Mucosa of gallbladder (tissue), 1 donor: ENCODE results near the gene DDX20. TPM values are rescaled to one million over a fixed set of nuclear protein-coding genes. Genes with fewer than 3 reads are reported as not detected.
A peak's percentile ranks its signal among the peaks of the same experiment; 100 is the strongest.
"Not testable (repeated sequence)": the region's sequence is repeated elsewhere in the genome, so short reads cannot be mapped to it uniquely, and the experiment has no call there.

Experiments used
- DNase-seq: peaks from one replicate; pipeline ENCODE4 v3.0.0-alpha.2; 2020; ENCODE audit warnings: low spot score
- total RNA-seq: library from RNA; stranded (reverse); gene quantifications from one replicate; pipeline ENCODE4 v1.2.1, GENCODE V29; 2021
- donor health status: DM: no; HTN: no; CAD: no.

DDX20 gene
- total RNA-seq, 1 donor from 2014 or later = 8.4 TPM

DNA sequence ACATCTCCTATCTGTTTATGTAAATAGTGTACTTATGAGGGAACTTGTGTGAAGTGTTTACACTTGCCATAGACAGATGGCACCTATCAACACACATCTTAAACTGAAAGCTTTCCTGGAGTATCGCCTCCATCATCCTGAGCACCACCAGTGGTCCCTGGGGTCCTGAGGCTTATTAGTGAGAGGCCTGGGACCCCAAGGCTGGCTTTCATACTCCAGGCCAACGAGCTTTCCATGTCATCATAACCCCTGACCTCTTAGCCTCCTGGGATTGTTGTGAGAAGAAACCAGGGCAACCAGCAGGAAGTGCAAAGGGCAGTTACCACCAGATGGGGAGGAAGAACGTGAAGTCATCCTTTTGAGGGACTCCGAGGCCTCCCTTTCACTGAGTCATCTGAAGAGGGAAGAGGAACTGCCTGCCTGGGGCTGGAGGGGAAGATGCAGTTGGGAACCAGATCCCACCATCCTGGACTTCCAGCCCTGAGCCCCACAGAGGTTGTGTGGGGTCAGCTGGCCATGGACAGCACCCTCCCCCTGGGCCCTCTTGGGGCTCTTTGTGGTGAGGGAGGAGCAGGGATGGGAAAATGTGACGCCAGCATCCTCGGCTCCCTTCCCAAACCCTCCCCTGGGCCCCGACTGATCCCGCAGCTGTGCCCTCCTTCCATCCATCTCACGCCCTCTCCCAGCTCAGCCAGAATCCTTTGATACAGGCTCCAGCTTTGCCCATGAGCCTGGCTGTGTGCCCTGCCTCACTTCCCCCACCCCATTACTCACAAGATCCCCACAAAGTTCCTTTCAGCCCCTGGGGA lies 22.3 kb upstream of the DDX20 start:
- peak; percentile 28 for DNase-seq

DNA sequence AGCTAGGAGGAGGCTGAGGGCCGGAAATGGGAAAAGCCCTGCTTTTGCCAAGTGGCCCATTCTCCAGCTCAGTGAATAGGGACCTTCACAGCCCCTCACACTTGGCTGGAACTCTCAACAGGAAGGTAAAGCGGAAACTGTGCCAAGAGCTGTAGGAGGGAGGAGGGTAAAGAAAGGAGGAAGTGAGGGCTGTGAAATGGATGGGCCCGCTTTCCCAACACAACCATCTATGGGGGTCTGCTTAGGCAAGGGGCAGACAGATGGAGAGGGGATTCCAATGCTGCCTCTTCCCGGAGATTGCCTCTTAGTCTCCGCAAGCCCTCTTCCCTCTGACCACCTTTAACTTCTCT lies 21.7 kb upstream of the DDX20 start:
- no peak for DNase-seq

DNA sequence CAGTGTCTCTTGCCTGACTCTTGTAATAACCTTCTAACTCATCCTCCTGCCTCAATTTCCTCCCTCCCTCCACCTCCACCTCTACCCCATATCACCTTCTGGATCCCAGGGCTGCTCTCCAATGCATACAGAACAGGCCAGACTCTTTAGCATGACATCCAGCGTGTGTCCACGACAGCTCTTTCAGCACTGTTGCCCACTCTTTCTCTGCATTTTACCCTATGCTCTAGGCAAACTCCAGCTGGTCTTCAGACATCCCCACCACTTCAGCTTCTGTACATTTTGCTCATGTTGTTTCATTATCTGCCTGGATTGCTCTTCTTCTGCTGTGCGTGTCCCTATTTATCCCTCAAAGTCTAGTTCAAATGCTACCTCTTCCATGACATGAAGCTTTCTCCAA lies 21.3 kb upstream of the DDX20 start:
- DNase-seq = no peak

DNA sequence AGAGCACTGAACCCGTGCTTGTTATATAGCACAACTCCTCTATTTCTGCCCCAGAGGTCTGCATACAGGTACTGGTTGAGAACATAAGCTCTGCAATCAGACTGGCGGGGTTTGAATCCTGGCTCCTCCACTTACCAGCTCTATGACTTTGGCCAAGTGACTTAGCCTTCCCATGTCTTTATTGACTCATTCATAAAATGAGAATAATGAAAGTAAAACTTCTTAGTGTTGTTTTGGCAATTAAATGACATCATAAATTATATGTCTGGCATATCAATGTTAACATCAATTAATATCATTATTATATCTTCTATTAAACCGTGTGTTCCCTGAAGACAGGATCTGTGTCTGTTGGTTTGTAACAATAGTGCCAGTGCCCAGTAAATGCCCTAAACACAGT lies 20.8 kb upstream of the DDX20 start:
- DNase-seq = no peak

DNA sequence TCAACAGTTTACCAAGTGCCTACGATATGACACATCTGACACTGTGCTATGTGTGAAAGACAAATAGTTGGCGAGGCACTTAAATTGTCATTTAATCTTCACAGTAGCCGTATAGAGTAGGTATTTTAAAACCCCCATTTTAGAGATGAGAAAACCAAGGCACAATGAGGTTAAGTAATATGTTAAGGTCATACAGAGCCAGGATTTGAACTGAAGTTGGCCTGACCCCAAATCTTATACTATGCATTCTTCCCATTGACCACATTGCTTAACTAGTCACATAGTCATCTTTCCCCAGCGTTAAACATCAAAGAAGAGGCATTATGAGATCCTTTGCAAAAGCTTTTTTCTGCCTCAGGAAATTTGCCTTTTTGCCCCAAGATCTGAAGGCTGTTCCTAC lies 20.4 kb upstream of the DDX20 start:
- DNase-seq = no peak

DNA sequence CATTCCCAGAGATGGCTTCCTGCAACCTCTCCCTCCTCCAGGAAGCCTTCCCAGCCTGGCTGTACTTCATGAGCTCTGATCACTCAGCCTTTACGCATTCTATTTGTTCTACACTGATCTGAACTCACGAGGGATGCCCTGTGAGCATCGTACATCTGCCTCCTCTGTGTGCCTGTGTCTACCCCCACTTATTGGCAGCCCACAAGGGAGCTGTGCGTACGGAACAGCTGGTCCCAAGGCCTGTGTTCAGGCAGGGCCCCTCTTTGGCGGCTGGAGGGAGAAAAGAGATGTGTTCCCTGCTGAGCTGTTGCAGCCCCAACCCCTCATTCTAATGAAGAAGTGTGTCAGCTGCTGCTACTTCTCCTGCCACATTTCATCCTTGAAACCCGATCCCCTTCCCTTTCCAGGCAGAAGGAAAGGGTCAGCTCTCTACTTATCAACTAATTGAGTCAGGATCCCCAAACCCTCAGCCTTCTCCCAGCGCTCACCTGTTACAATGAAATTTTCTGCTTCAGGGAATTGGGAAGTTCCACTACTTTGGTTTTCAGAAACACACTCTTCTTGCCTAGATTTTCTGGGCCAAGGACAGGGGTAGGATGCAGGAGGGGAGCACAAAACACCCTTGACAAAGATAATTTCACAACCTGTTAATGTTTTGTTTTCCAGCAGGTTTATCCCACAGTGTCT lies 19.7 kb upstream of the DDX20 start:
- DNase-seq = no peak

DNA sequence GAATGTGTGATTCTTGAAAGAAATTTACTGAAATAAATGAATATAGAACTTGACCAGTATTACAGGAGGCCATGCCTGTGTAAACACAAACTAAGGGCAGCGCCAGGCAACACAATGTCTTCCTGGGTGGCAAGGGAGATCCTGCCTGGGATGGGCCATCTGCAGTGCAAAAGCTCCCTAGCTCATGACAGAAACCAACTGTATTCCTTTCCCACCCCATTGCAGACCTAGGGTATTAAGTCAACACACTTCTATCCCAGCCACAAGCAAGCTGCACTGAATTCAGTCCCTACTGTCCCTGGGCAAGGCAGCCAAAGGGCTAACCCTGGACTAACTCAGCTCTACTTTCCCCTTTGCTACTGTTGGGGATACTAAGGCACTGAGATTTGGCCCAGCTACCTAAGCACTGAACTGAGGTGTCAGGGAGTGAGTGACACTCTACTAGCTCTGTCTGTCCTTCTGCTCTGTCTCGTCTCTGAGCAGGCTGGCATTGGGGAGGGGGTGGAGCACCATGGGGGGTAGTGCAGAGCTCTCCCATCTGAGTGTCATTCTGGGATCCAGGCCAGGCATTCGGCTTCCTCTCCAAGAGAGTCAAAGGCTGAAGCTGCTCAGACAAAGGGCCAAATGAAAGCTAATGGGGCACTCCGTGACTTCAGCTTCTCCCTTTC lies 19.0 kb upstream of the DDX20 start:
- DNase-seq = no peak

DNA sequence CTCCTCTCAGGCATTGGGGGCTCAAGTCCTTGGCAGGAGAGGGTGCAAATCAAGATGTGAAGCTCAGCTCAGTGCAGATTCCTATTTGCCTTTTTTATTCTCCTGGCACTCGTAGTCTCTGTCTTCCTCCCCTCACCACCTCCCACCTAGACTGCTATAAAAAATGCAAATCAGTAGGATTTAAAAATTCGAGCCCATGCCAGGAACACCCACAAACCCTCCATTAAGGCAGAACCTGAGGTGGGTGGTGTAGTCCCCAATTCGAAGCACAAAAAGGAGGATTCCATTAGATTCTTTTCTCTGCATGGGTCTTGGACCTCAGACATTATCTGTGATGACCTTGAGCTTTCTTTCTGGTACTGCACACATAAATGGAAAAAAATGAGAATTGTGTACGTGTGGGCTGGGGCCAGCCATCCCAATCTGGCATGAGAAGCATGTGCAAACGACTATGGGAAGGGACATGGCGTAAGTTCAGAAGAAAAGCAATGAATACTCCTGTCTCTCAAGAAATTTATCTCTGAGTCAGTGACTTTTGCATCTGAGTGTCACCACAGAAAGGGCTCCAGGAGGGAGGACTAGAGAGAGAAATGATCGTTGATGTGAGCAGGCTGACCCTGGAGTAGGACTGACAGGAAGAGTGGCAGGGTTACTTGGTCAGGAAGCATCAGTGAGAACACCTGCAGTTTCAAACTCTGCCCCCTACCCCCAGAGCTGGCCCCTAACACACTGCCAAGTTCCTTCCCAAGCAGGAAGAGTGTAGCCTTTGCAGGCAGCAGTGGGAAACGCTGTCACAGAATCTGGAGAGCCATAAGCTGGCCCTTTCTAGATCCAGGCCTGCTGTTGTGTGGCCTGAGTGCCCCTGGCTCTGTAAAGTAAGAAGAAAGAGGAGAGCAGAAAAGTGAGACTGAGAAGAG lies 18.2 kb upstream of the DDX20 start:
- DNase-seq = no peak

DNA sequence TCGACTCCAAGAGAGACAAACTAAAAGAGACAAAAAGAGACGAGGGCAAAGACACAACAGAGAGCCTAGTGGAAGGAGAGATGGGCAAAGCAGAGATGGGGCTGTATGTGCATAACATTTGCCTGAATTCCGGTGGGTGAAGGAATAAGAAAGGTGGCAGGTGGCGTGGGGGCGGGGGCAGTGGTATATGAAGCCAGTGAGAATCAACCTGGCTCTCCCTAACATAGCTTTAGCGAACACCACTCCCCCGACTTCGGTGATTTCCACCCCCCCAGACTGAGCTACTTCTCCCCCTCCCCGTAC lies 17.6 kb upstream of the DDX20 start:
- no peak for DNase-seq

DNA sequence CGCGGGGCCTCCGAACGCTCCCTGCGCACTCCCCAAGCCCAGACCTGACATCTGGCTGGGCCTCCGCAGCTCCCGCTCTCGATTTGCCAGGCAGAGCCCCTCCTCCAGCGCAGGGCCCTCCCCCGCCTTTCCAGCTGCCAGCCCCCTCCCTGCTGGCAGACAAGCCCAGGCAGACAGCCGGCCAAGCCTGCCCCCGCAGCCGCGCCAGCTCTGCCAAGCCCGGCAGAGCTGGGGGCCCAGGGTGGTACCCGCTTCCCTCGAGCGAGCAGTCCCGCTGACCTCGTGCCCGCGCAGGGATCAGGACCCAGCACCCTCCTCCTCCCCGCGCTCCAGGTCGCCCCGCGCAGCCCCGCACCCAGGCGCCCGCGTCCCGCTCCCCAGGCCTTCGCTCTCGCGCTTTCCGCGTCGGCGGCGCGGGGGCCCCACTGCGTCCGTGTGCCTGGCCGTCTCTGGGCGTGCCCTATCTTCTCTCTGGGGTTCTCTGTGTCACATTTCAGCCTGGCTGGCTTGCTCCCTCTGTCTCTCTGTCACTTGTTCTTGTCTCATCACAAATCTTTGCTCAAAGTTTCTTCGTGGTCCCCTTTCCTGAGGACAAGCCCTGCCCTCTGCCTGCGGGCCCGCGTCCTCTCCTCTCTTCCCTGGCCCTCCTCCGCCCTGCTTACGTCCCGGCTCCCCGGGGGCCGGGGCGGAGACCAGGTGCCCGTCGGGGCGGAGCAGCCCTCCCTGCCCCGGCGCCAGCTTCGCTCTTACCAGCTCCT lies 17.1 kb upstream of the DDX20 start:
- peak; percentile 35 for DNase-seq

DNA sequence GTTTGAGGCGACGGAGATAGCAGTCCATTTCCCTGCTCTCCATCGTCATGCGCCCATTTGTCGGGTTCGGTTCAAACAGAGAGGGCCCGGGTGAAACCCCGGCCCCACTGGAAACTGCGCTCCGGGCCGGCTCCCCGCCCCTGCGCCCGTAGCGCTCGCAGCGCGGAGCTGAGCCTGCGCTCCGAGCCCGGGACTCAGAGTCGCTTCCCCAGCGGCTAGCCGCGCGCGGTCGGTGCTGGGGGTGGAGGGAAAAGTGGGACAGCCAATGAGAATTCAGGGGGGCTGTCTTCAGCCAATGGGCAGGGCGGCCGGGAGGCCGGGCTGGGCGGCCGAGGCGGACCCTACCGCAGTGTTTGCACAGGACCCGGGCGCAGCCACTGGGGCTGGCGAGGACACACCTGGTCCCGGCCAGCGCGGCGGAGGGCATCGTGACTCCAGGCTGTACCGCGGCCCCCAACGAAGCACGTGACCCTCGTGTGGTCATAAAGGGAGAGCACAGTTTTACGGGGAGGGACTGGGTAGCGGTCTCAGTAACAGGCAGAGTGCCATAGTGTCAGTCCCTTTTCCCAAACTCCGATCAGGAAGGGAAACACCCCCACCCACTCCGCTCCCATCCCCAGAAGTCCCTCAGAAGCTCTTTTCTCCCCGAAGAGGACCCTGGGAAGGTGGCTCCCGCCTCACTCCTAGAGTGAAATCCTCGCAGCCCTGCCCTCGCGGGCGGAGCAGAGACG lies 16.3 kb upstream of the DDX20 start, which contains the start of gene INKA2:
Gene INKA2, minus strand, starts transcription at position 202 of the 731 bp plus-strand sequence. Its CDS starts 153 bp downstream, at position 49.
- DNase-seq = peak; percentile 87

DNA sequence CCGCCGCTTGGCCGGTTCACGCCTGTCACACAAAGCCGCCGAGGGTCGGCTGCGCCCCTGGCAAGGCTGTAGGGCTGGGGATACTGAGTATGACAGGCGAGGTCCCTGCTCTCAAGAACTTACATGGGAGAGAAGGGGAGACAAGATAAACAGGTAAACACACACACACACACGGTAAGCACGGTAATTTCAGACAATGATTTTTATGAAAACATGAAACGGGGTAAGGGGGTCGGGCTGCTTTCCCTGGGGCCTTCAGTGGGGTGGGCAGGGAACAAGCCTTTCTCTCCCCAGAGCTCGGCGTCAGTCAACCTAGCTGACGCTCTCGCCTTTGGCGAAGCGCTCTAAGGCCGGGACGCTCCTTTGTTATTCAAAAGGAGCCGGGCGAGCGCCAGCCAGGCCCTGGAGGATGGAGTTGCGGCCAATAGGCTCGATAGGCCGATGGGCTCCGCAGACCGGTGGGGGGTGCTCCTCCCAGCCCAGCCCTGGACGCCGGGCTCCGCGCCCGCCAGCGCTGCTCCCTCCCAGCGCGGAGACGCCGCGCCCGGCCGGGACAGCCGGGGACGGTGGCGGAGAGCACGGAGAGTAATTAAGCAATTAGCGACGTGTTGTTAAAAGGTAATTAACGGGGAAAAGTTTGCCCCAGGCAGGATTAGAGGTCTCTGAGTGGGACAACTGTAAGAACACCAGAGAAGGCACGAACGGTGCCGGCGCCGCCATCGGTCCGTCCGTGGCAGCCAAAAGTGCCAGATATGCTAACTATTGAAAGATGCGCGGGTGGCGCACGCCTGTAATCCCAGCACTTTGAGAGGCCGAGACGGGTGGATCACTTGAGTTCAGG lies 15.6 kb upstream of the DDX20 start:
- DNase-seq = peak; percentile 54

DNA sequence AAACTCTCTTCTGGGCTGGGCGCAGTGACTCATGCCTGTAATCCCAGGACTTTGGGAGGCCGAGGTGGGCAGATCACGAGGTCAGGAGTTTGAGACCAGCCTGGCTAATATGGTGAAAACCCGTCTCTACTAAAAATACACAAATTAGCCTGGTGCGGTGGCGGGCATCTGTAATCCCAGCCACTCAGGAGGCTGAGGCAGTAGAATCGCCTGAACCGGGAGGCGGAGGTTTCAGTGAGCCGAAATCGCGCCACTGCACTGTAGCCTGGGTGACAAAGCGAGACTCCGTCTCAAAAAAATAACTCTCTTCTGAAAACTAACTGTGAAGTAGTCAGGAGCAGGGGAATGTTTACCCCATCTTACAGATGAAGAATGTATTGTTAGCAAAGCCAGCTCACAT lies 13.4 kb upstream of the DDX20 start:
- not testable (repeated sequence) for DNase-seq

DNA sequence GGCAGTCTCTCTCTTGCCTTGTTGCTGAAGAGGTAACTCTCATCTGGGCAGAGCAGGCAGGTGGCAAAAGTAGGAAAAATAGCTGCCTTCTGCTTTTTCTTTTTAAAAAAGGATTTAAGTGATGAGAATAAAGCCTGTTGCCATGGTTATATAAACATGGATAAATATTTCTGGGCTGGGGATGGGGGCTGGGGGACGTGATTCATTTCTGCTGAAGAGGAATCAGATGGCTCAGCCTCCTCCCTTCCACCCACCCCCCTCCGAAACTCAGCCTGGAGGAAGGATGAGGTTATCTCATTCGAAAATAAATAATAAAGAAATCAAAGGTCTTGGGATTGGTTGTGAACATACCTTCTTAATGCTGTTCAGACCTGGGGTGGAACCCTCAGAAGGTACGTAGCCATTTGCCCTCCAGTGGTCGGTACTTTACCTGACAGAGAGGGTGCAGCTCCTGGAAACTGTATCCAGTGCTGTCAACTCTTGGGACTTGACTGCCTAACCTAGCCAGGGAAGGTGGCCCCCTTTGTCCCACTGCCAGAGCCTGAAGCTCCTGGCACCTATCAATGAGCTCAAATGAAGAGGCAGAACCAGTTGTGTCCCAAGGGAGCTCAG lies 12.7 kb upstream of the DDX20 start:
- DNase-seq = no peak

DNA sequence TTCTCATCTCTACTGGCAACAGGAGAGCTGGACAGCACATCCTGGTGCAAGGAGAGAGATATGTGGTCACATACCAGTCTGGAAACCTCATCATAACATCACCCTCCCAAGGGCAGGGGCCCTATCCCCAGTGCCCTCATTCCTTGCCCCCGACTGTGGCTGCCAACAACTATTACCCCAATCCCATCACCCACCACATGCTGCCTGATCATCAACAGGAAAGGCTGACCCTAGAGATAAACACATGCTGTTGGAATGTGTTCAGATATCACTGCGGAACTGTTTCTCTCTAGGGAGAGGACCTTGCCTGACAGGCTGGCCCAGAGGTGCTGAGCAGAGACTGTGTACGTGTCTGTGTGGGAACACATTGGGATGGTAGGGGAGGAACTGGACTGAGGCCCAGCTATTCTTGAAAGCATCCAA lies 12.0 kb upstream of the DDX20 start:
- no peak for DNase-seq

DNA sequence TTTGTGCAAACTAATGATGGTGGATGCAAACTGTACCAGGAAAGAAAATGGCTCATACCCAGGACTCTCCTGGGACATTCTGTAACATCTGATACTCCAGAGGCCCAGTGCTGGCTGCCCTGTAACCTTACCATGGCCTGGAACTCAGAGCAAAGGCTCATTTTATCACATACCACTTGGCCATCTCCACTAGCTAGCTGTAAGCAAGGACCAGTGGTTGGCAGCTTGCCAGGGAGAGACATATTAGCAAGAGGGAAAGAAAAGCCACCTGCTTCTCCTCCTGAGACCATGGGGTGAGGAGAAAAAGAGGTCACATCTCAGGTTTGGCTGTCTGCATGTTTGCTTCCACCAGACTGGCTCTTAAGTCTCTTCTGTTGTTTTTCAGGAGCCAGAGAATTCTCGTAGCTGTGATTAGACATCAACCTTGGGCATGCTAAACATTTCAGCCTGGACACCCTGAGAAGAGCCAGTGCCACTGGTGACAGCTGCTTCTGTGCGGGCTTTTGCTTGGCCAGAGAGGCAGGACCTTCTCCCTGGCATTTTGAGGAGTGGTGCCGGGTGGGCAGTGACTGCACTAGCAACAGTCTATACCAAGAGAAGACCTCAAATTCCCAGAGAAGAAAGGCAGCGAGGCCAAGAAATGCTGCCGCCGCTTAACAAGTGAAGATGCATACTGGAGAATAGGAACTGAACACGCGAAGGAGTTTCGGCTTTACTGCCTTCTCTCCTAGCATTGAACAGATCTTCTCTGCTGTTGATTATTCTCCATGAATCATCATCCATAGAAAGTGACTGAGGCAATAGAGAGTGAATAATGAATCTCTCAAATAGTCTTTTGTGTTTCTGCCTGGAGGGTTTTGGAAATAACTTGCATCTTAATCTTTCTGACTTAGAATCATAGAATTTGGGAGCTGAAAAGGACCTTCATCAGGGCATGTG lies 9.8 kb upstream of the DDX20 start:
- no peak for DNase-seq

DNA sequence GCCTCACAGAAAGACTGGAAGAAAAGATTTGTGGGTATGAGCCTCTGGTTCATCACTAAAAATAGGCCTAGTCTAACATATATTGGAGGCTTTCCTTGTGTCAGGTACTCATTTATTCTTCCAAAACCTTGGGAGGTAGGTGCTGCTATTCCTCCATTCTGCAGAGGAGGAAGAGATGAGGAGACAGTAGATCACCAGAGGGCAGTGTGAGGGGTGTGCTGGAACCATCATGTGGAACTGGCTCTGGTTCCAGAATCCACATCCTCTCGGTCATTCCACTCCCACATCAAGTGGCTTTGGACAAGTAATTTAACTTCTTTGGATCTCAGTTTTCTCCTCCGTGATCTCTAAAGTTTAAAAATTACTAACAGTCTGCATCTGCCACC lies 9.1 kb upstream of the DDX20 start:
- no peak for DNase-seq

DNA sequence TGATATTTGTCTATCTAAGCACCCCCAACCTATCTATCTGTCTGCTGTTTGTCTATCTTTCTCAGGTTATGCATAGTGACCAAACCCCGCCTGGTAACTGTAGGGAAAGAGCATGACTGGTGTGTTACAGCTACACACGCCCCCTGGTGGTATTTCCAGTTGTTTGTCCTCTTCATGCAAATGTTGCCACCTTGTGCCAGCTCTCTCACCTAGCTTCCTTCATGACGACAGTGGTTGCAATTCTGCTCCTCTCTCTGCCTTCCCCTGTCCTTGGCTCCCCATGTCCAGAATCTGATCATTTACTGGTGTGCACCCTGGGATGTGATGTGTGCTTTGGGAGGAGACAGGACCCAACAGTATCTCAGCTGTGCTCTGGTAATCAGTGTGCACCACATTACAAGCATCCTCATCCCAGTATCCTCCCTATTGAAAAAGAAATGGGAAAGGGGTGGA lies 8.4 kb upstream of the DDX20 start:
- DNase-seq = peak; percentile 54
